LNCAP (cell line): ENCODE results near the gene MITF.

Source experiments
- TF ChIP-seq, protein P1 (sequence below): fragments of 450-650 bp; IDR thresholded peaks from 2 replicates; pipeline ENCODE4 v1.5.1; 2017; ENCODE audit warnings: mild to moderate bottlenecking

The MITF gene

DNA sequence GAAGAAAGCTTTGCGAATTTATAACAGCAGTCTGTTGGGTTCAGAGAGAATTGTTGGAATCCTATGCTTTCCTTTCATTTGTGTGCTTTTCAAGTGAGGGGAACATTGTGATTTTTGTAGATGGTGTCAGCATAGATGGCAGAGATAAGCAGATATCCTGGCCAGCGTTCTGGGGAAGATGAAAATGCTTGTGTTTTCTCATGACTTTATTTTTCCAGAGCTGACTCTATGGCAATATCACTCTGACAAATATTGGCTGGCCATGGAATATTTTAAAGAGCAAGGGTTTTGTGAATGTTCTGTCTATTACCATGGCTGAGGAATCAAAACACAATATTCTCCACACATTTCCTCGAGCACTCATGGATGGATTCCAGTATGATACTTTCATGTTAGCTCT, 108.8 kb downstream of the MITF start:
- TF ChIP-seq, protein P1, sequence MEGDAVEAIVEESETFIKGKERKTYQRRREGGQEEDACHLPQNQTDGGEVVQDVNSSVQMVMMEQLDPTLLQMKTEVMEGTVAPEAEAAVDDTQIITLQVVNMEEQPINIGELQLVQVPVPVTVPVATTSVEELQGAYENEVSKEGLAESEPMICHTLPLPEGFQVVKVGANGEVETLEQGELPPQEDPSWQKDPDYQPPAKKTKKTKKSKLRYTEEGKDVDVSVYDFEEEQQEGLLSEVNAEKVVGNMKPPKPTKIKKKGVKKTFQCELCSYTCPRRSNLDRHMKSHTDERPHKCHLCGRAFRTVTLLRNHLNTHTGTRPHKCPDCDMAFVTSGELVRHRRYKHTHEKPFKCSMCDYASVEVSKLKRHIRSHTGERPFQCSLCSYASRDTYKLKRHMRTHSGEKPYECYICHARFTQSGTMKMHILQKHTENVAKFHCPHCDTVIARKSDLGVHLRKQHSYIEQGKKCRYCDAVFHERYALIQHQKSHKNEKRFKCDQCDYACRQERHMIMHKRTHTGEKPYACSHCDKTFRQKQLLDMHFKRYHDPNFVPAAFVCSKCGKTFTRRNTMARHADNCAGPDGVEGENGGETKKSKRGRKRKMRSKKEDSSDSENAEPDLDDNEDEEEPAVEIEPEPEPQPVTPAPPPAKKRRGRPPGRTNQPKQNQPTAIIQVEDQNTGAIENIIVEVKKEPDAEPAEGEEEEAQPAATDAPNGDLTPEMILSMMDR, result no peak

DNA sequence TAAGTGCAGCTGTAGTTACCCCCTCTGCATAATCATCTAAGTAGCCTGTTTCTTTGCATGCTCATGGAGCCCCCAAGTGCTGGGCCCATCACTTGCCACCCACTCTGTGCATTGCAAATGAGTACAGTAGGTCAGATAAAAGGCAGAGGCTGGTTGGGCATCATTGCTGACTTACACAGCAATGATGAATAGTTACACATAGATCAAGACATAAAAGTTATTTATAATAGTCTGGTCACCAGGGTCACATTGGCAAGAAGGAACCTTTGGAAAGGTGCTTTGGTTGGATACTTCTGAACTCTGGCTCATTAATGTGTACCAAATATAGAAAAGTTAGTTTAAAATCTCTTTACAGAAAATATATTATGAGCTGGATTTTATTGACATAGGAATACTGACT, 111.6 kb downstream of the MITF start:
- TF ChIP-seq, protein P1, result no peak

DNA sequence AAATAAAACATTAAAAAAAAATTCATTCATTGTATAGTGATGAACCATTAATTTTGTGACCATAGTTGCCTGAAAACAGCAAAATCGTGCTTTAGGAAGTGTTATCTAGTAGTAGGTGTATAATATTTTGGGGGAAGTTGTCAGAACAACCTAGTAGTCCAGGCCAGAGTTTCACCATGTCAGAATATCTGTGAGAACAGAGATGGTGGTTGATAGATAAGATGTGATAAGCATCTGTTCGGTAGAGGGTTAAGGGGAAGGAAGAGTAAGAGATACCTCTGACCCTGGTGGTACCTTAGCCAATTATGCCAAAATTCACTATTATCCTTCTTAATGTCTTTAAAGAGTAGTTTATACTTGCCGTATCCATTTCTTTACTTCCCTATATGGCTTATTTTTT, 113.8 kb downstream of the MITF start:
- TF ChIP-seq, protein P1, result no peak

DNA sequence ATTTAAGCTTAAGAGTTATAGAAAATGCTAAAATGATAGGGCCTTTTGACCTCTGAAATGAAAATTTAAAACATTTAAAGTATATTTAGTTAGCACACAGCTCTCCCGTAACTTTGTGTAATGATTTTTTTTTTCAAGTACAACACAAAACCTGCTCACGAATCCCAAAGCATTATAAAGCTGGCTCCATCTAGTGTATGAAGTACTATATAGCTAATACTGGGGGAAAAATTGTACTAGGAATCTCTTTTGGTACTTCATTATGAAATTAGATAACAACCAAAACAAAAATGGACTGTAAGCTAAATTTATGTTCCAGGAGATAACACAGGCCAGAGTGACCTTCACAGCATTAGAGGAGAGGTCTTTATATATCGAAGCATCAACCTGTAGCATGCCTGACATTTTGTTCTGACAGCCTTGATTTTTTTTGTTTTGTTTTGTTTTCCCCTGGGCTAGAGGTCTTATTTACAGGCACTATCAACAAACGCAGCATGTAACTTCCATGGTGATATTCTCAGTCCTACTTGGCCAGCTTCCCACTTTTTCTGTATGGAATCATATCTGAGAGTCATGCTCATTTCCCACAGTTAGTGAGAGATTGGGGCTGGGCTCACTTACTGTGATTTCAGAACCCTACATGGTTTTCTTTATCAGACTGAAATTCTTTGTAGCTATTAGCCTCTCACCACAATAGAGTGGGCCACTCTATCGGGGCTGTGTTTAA, 116.3 kb downstream of the MITF start:
- TF ChIP-seq, protein P1, result peak; percentile 73

DNA sequence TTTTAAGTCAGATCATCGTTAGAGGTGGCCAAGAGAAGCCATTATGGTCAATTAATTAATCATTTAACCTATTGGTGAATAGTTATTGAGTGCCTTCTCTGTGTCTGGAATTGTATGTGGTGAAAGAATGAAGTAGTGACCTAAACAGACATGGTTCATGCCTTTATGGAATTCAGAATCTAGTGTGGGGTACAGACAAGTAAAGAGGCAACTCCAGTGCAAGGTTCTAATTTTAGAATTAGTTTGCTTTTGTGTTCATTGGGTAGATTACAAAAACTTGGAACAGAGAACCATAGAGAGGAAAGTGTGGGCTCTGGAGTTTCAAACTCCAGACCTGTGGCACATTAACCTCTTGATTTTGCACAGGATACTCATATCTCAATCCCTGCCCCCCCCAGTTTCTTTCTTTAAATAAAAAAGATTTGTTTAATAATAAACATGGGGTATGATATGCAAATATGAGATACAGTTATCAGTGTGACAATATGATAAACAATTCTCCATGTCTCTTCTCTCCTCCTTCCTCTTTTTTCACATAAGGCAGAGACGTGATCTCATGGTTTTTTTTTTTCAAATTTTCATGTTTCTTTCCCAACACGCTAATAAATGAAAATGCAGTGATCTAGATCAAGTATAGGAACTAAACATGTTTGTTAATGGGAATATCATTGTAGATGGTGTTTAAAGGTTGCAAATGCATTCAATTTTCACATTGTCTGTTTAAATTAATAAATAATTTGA, 117.9 kb downstream of the MITF start:
- TF ChIP-seq, protein P1, result no peak

DNA sequence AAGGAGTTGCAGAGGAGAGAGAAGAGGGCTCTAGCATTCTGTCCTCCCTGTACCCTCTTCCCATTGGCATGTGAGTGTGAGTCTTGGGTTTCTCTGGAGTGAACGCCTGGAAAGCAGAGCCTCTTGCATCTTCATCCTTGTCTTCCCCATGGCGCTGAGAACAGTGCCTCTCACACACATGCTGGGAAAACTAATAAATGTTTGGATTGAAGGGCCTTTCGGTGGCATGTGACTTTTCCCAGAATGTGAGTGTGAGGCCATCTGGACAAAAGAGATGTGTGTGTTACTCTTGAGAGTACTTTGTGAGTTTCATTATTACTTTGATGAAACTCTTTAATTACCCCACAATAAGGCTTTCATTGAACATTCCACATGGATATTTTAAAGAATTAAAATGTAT, 122.3 kb downstream of the MITF start:
- TF ChIP-seq, protein P1, result no peak

DNA sequence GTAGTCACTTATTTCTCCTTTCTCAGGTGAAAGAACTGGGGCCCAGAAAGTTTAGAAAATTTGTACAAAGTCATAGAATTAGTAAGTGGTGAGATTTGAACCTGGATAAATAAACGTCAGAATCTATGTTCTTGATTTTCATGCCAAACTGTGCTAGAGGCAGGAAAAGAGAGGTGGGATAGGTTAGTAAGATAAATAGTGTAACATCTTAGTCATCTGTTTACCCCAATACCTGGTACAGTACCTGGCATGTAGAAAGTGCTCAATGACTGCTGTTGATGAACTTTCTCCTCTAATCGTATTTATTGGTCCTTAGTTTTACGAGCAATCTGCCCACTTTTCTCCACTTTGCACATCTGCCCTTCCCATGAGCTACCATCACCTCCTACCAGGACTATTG, 124.9 kb downstream of the MITF start:
- TF ChIP-seq, protein P1, result no peak
